Measurements from ENCODE around the gene PTX4.

GRCh38 chr16:1470481-1471251 is 18.1 kb downstream of the PTX4 start:
- TF ChIP-seq, protein P1, sequence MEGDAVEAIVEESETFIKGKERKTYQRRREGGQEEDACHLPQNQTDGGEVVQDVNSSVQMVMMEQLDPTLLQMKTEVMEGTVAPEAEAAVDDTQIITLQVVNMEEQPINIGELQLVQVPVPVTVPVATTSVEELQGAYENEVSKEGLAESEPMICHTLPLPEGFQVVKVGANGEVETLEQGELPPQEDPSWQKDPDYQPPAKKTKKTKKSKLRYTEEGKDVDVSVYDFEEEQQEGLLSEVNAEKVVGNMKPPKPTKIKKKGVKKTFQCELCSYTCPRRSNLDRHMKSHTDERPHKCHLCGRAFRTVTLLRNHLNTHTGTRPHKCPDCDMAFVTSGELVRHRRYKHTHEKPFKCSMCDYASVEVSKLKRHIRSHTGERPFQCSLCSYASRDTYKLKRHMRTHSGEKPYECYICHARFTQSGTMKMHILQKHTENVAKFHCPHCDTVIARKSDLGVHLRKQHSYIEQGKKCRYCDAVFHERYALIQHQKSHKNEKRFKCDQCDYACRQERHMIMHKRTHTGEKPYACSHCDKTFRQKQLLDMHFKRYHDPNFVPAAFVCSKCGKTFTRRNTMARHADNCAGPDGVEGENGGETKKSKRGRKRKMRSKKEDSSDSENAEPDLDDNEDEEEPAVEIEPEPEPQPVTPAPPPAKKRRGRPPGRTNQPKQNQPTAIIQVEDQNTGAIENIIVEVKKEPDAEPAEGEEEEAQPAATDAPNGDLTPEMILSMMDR (IDR thresholded peaks at IDR 0.05): no peak
- no peak for TF ChIP-seq POLR2A (IDR thresholded peaks at IDR 0.05)
